PC-9 (cell line): ENCODE results near the gene TERT.

Source experiments
- CTCF ChIP-seq: fragments of 200-600 bp; sonication (generic); conservative IDR thresholded peaks from 2 replicates; pipeline ENCODE4 v1.6.1; 2017; ENCODE audit warnings: mixed run types, antibody characterized with exemption, mild to moderate bottlenecking, moderate library complexity
- EZH2 ChIP-seq: fragments of 200-600 bp; sonication (generic); IDR thresholded peaks from 2 replicates; pipeline ENCODE4 v1.8.0; 2017; ENCODE audit warnings: antibody characterized with exemption, low read depth

- TF ChIP-seq CTCF (no peak), EZH2 (no peak)
These were observed 87.3 kb downstream of the TERT start for GRCh38 chr5:1207555-1207954.
